Measurements from ENCODE around the gene SWT1.
A peak's percentile ranks its signal among the peaks of the same experiment; 100 is the strongest.
"Not testable (repeated sequence)": the region's sequence is repeated elsewhere in the genome, so short reads cannot be mapped to it uniquely, and the experiment has no call there.

SWT1 gene

DNA sequence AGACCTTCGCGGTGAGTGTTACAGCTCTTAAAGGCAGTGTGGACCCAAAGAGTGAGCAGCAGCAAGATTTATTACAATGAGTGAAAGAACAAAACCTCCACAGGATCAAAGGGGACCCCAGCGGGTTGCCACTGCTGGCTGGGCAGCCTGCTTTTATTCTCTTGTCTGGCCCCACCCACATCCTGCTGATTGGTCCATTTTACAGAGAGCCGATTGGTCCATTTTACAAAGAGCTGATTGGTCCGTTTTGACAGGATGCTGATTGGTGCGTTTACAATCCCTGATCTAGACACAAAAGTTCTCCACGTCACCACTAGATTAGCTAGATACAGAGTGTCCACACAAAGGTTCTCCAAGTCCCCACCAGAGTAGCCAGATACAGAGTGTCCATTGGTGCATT lies 164.1 kb downstream of the SWT1 start:
- DNase-seq = not testable (repeated sequence)

DNA sequence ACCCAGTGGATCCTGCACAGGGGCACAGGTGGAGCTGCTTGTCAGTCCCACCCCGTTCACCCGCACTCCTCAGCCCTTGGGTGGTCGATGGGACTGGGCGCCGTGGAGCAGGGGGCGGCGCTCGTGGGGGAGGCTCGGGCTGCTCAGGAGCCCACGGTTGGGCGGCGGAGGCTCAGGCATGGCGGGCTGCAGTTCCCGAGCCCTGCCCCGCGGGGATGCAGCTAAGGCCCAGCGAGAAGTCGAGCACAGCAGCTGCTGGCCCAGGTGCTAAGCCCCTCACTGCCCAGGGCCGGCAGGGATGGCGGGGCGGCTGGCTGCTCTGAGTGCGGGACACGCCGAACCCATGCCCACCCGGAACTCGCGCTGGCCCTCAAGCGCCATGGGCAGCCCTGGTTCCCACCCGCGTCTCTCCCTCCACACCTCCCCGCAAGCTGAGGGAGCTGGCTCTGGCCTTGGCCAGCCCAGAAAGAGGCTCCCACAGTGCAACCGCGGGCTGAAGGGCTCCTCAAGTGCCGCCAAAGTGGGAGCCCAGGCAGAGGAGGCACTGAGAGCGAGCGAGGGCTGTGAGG lies 164.8 kb downstream of the SWT1 start:
- not testable (repeated sequence) for DNase-seq

DNA sequence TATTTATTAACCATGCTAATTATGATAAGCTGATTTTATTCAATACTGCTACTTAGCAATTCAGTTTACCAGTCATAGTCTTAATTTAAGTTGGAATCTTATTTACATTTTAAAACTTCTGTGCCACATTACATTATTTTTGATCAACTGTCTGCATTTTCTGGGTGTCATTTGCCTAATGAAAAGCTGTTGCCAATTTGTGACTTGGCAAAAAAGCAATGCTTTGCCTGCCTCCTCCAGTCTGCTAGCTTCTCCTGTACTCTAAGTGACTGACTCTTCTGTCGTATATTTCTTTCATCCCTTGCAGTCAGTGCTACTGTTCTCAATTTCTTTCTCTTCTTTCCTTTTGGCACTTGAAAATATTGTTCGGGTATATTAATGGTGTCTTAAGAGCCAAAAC lies 165.7 kb downstream of the SWT1 start:
- DNase-seq = no peak

DNA sequence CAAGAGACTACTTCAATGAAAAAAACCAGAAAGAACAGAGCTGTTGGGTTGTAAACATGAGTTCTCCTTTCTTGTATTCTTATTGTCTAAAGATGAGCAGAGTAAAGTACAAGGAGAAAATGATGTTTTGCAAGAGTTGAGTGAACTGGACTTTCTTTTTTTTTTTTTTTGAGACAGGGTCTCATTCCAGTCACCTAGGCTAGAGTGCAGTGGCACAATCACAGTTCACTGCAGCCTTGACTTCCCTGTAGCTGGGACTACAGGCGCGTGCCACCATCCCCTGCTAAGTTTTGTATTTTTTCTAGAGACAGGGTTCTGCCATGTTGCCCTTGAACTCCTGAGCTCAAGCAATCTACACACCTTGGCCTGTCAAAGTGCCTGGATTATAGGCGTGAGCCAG lies 167.2 kb downstream of the SWT1 start:
- DNase-seq = no peak

DNA sequence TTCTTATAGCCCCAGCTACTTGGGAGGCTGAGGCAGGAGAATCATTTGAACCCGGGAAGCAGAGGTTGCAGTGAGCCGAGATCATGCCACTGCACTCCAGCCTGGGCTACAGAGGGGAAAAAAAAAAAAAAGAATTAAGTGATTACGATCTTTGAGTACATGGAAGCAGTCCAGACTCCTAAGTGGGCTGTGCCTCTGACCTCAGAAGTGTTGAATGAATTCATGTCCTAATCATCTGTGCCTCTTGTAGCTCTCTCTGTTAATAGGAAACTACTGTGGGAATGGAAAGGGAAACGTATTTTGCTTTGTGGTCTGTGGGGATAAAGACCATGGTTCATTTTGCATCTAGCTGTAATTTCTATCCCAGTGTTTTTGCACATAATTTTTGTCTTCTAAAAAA lies 168.4 kb downstream of the SWT1 start:
- DNase-seq = no peak

DNA sequence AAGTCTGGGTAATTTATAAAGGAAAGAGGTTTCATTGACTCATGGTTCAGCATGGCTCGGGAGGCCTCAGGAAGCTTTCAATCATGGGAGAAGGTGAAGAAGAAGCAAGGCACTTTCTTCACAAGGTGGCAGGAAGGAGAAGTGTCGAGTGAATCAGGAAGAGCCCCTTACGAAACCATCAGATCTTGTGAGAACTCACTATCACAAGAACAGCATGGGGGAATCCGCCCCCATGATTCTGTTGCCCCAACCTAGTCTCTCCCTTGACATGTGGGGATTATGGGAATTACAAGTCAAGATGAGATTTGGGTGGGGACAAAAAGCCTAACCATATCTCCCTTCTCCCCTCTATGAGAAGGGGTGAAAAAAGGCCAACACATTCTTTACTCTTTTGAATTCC lies 171.3 kb downstream of the SWT1 start:
- DNase-seq = peak in 3 of 4 experiments; percentile 23 to 39 (median 38)

DNA sequence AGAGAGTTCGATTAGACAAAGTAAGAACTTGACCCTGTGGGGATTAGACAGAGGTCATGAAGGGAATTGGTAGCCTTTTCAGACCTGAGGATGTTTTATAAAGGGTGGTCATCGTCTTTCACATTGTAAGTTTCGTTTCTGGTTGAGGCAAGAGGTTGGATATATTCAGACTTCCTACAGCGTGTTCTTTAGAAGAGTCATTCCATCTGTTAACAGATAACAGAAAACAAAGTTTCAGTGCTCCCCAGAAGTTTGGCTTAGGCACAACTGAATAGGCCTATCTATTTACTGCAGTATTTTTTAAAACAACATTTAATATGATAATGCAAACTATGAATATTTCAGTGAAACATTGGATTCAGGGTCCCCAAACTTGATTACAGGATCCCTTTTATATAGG lies 177.2 kb downstream of the SWT1 start:
- DNase-seq = no peak

DNA sequence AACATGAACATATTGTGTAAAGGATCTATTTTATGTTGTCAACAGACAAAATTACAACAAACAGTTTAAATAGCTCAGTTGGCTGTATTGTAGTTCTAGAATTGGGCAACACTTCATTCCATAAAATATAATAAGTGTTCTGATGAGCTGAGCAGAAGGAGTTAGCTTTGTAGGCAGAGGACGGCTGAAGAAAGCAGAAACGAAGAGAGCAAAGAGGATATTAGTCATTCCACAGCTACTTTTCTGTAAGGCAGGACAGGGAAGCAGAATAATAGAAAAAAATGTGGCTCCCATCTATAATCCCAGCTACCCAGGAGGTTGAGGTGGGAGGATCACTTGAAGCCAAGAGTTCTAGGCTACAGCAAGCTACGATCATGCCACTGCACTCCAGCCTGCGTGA lies 180.3 kb downstream of the SWT1 start:
- DNase-seq = peak; percentile 58 to 88 (median 76)

DNA sequence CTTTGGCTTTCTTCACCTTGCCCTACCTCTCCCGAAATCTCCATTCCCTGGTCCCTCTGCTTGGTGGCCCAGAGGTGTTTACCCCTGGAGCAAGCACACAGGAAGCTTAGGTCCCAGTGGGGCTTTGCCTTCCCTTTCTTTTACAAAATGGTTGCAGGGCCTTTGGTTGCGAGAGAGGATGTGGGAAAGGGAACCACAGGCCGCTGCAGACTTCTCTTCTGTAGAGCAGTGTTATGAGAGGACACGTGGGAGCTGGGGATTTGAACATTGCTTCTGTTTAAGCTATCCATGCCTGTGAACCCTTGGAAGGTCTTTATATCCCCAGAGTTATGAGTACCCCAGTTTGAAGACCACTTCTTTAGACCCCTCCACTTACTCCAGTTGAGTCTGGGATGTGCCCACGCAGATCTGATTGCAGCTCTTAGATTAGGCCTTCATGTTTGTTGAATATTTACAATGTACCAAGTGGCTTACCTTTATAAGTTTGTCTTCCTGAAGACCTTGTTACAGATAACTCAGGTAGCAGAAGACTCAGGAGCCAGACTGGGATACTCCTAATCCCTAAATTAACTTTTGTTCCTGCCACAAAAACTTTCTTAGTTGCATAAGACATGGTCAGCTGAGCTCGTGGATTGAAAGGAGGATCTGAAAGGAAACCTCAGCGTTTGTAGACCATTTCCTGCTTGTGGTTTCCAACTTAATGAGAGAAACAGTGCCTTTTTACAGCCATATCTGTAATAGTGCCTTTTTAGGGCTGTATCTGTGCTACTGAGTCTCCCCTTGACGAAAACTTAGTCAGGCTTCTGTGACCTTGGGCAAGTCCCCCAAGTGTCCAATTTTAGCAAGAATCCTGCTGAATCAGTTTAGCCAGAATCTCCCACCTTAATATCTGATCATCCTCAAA lies 182.0 kb downstream of the SWT1 start:
- DNase-seq = peak; percentile 77 to 93 (median 86)

DNA sequence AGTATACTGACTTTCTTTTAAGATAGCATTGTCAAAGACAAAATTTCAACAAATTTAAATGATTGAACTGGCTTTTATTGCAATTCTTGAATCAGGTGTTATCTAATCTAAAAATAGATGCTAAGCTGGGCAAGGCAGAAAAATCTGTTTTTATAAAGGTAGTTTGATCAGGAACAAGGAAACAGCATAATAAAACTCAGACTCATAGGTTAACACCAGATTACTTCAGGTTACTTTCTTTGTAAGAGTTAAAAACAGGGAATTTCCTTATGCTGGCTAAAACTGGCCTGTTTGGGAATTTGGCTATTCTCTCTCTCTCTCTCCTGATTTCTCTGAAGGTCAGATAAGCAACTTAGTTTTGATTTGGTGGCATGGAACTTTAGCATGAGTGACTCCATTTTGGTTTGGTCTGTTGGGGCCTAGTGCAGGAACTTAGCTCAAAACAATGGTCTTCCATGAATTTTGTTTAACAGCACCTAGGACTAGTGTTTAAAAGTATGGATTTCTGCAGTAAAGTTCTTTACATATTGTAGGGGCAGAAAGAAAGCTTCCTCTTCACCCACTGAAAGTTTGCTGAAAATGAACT lies 184.3 kb downstream of the SWT1 start:
- no peak for DNase-seq

All from suppressor macrophage (primary cell).